ENCODE measurements around the gene KIAA0513.

DNA sequence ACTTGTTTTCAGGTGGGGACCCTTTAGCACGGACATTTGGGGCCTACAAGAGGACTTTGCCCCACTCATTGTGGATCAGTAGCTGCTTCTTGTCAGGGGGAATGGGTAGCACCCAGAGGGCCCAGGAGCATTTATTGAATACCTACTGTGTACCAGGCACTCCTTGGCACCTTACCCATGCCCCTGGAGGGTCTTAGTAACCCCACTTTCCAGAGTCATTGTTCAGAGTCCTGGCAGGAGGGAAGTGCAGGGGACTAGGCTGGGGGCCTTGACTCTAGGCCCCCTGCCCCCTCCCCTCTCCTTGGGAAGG, 105.7 kb downstream of the KIAA0513 start:
- TF ChIP-seq POLR2AphosphoS5 (IDR thresholded peaks at IDR 0.05; ENCODE audit: low read depth, low read length) (no peak), SIN3A (IDR thresholded peaks at IDR 0.05; ENCODE audit: borderline replicate concordance, insufficient read depth, low read length) (no peak)
- TF ChIP-seq, protein P1, sequence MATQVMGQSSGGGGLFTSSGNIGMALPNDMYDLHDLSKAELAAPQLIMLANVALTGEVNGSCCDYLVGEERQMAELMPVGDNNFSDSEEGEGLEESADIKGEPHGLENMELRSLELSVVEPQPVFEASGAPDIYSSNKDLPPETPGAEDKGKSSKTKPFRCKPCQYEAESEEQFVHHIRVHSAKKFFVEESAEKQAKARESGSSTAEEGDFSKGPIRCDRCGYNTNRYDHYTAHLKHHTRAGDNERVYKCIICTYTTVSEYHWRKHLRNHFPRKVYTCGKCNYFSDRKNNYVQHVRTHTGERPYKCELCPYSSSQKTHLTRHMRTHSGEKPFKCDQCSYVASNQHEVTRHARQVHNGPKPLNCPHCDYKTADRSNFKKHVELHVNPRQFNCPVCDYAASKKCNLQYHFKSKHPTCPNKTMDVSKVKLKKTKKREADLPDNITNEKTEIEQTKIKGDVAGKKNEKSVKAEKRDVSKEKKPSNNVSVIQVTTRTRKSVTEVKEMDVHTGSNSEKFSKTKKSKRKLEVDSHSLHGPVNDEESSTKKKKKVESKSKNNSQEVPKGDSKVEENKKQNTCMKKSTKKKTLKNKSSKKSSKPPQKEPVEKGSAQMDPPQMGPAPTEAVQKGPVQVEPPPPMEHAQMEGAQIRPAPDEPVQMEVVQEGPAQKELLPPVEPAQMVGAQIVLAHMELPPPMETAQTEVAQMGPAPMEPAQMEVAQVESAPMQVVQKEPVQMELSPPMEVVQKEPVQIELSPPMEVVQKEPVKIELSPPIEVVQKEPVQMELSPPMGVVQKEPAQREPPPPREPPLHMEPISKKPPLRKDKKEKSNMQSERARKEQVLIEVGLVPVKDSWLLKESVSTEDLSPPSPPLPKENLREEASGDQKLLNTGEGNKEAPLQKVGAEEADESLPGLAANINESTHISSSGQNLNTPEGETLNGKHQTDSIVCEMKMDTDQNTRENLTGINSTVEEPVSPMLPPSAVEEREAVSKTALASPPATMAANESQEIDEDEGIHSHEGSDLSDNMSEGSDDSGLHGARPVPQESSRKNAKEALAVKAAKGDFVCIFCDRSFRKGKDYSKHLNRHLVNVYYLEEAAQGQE (IDR thresholded peaks at IDR 0.05; ENCODE audit: insufficient read depth in 1 of 2, low read depth in 2 of 2, low read length in 2 of 2) = no peak
